ENCODE measurements around the gene PAX3. TPM values are rescaled to one million over a fixed set of nuclear protein-coding genes. Genes with fewer than 3 reads are reported as not detected.
A peak's percentile ranks its signal among the peaks of the same experiment; 100 is the strongest.

The PAX3 gene
- total RNA-seq, 4 donors from 2014 or later, result 2.7 to 7.0 (median 5.2) TPM

GRCh38 chr2:222334914-222335313, 36.1 kb upstream of the PAX3 start:
- no peak for TF ChIP-seq POLR2A (IDR thresholded peaks at IDR 0.05)
- no peak for TF ChIP-seq CTCF (IDR thresholded peaks at IDR 0.05)
- DNase-seq (ENCODE audit: low spot score in 2 of 2), result no peak
- H3K4me3 ChIP-seq (ENCODE audit: low read depth, poor library complexity, severe bottlenecking), result no peak overlapping the region
- 95 to 97% methylated on average over 2 of the region's 2 CpGs for WGBS, 2 donors
- intact Hi-C loops (cut with DNase I; ENCODE audit: low total_unique reads), result no loop called here

GRCh38 chr2:222333397-222333796, 34.6 kb upstream of the PAX3 start:
- intact Hi-C loops (cut with DNase I; ENCODE audit: low total_unique reads), result no loop called here
- no peak overlapping the region for H3K4me3 ChIP-seq (ENCODE audit: low read depth, poor library complexity, severe bottlenecking)
- no peak for DNase-seq (ENCODE audit: low spot score in 2 of 2)
- TF ChIP-seq POLR2A (IDR thresholded peaks at IDR 0.05), result no peak
- 100% methylated on average over 2 of the region's 2 CpGs for WGBS, 2 donors

- no peak for TF ChIP-seq CTCF (IDR thresholded peaks at IDR 0.05)
- no peak for DNase-seq (ENCODE audit: low spot score in 2 of 2)
- 77 to 80% methylated on average over 4 of the region's 4 CpGs for WGBS, 2 donors
- H3K4me3 ChIP-seq (ENCODE audit: low read depth, poor library complexity, severe bottlenecking), result no peak overlapping the region
- intact Hi-C loops (cut with DNase I; ENCODE audit: low total_unique reads), result no loop called here
Observed at GRCh38 chr2:222332116-222332515, 33.3 kb upstream of the PAX3 start.

GRCh38 chr2:222330910-222331309, 32.1 kb upstream of the PAX3 start:
- DNase-seq (ENCODE audit: low spot score in 2 of 2), result no peak
- no peak overlapping the region for H3K4me3 ChIP-seq (ENCODE audit: low read depth, poor library complexity, severe bottlenecking)
- TF ChIP-seq CTCF (IDR thresholded peaks at IDR 0.05) (no peak), POLR2A (IDR thresholded peaks at IDR 0.05) (no peak)
- intact Hi-C loops (cut with DNase I; ENCODE audit: low total_unique reads), result no loop called here
- 69 to 77% methylated on average over 4 of the region's 4 CpGs for whole genome bisulfite sequencing, 2 donors

- TF ChIP-seq POLR2A (IDR thresholded peaks at IDR 0.05), result no peak
- TF ChIP-seq CTCF (IDR thresholded peaks at IDR 0.05), result no peak
- intact Hi-C loops (cut with DNase I; ENCODE audit: low total_unique reads), result no loop called here
- no peak for DNase-seq (ENCODE audit: low spot score in 2 of 2)
- H3K4me3 ChIP-seq (ENCODE audit: low read depth, poor library complexity, severe bottlenecking), result no peak overlapping the region
Observed at GRCh38 chr2:222322236-222322635, 23.4 kb upstream of the PAX3 start.

- no peak for DNase-seq (ENCODE audit: low spot score in 2 of 2)
- no peak for TF ChIP-seq POLR2A (IDR thresholded peaks at IDR 0.05)
- no peak for TF ChIP-seq CTCF (IDR thresholded peaks at IDR 0.05)
- 32 to 38% methylated on average over 38 of the region's 38 CpGs for WGBS, 2 donors
- intact Hi-C loops (cut with DNase I; ENCODE audit: low total_unique reads), result no loop called here
- H3K4me3 ChIP-seq (ENCODE audit: low read depth, poor library complexity, severe bottlenecking), result peak overlapping the region; percentile 4
Observed at GRCh38 chr2:222320436-222321395, 21.9 kb upstream of the PAX3 start.

All from lower leg skin (tissue), 4 donors.